Right atrium auricular region (tissue), 2 donors: ENCODE results near the gene ATP8B4. TPM values are rescaled to one million over a fixed set of nuclear protein-coding genes. Genes with fewer than 3 reads are reported as not detected.

Source experiments
- DNase-seq: peaks from one replicate; pipeline ENCODE4 v3.0.0-alpha.2; 2019; ENCODE audit warnings: low spot score
- H3K27ac ChIP-seq, 2 donors: fragments of 200-600 bp; sonication (generic); 1 replicate in 1 of 2; 2 replicates in 1 of 2; pipeline ENCODE4 v1.5.1; 2016 to 2019
- H3K27me3 ChIP-seq, 2 donors: fragments of 200-600 bp; sonication (generic); one replicate each; pipeline versions ENCODE4 v1.5.1 to v1.6.0; 2017 to 2019
- H3K36me3 ChIP-seq: fragments of 200-600 bp; sonication (generic); one replicate; pipeline ENCODE4 v1.5.1; 2016
- H3K4me1 ChIP-seq, 2 donors: fragments of 200-600 bp; sonication (generic); one replicate each; pipeline versions ENCODE4 v1.5.1 to v1.6.0; 2017 to 2019
- H3K4me3 ChIP-seq, 2 donors: fragments of 200-600 bp; sonication (generic); 1 replicate in 1 of 2; 2 replicates in 1 of 2; pipeline ENCODE4 v1.5.1; 2017 to 2019; ENCODE audit warnings: mild to moderate bottlenecking in 1 of 2, moderate library complexity in 1 of 2
- H3K9me3 ChIP-seq, 2 donors: fragments of 200-600 bp; sonication (generic); one replicate each; pipeline ENCODE4 v1.5.1; 2019
- CTCF ChIP-seq, 2 donors: fragments of 200-600 bp; sonication (generic); IDR thresholded peaks; one replicate each; pipeline ENCODE4 v1.5.1; 2019; ENCODE audit warnings: antibody characterized with exemption in 2 of 2
- total RNA-seq, 2 donors: library from RNA; depleted of rRNA; stranded (reverse); fragments of >200 nt; gene quantifications; one replicate each; pipeline ENCODE4 v1.1.0, GENCODE V29; 2016

Gene ATP8B4
- total RNA-seq, 2 donors from 2014 or later, result 2.0 to 2.5 TPM

- no peak for DNase-seq
- Histone ChIP-seq H3K27me3 (no peaks in the 10 kb centered on the region), H3K4me1 (peaks cover 0 to 28% of the 10 kb centered on the region in 2 donors), H3K9me3 (no peaks in the 10 kb centered on the region), H3K36me3 (no peaks in the 10 kb centered on the region), H3K4me3 (no peak overlapping the region), H3K27ac (no peak overlapping the region)
- no peak for TF ChIP-seq CTCF (IDR thresholded peaks at IDR 0.05)
These were observed 127.4 kb downstream of the ATP8B4 start for GRCh38 chr15:49991587-49991986.

- Histone ChIP-seq H3K27ac (no peak overlapping the region), H3K4me1 (peaks cover 0 to 32% of the 10 kb centered on the region in 2 donors), H3K36me3 (no peaks in the 10 kb centered on the region), H3K9me3 (no peaks in the 10 kb centered on the region), H3K27me3 (no peaks in the 10 kb centered on the region), H3K4me3 (no peak overlapping the region)
- DNase-seq, result no peak
- TF ChIP-seq CTCF (IDR thresholded peaks at IDR 0.05), result no peak
These were observed 128.0 kb downstream of the ATP8B4 start for GRCh38 chr15:49990835-49991545.

GRCh38 chr15:49989498-49989897, 129.5 kb downstream of the ATP8B4 start:
- Histone ChIP-seq H3K4me3 (no peak overlapping the region), H3K27me3 (no peaks in the 10 kb centered on the region), H3K36me3 (no peaks in the 10 kb centered on the region), H3K27ac (peak overlapping the region; percentile 23 to 25), H3K4me1 (peaks cover 0 to 36% of the 10 kb centered on the region in 2 donors), H3K9me3 (no peaks in the 10 kb centered on the region)
- no peak for TF ChIP-seq CTCF (IDR thresholded peaks at IDR 0.05)
- DNase-seq, result no peak

GRCh38 chr15:49988766-49989165, 130.3 kb downstream of the ATP8B4 start:
- Histone ChIP-seq H3K9me3 (no peaks in the 10 kb centered on the region), H3K36me3 (no peaks in the 10 kb centered on the region), H3K4me3 (no peak overlapping the region), H3K27me3 (no peaks in the 10 kb centered on the region), H3K27ac (peak overlapping the region in 1 of 2 donors; percentile 23), H3K4me1 (peaks cover 0 to 36% of the 10 kb centered on the region in 2 donors)
- no peak for DNase-seq
- TF ChIP-seq CTCF (IDR thresholded peaks at IDR 0.05), result no peak

- no peaks in the 10 kb centered on the region for H3K9me3 ChIP-seq
- no peaks in the 10 kb centered on the region for H3K27me3 ChIP-seq
- H3K4me3 ChIP-seq, result no peak overlapping the region
- no peak for DNase-seq
- TF ChIP-seq CTCF (IDR thresholded peaks at IDR 0.05), result no peak
- H3K4me1 ChIP-seq, result peaks cover 0 to 36% of the 10 kb centered on the region in 2 donors
- no peaks in the 10 kb centered on the region for H3K36me3 ChIP-seq
- no peak overlapping the region for H3K27ac ChIP-seq
These were observed 131.1 kb downstream of the ATP8B4 start for GRCh38 chr15:49987896-49988295.
